Measurements from ENCODE around the gene HYCC1.
"Not testable (repeated sequence)": the region's sequence is repeated elsewhere in the genome, so short reads cannot be mapped to it uniquely, and the experiment has no call there.

Gene HYCC1

GRCh38 chr7:23013715-23014649, at the start of gene HYCC1:
Gene HYCC1, minus strand, starts transcription at chr7:23014130. Its CDS starts 23,019 bp downstream, at chr7:22991111.
- peak; percentile 99 for DNase-seq (ENCODE audit: low spot score)

GRCh38 chr7:23062452-23062851, 48.5 kb upstream of the HYCC1 start:
- DNase-seq (ENCODE audit: low spot score): no peak

- DNase-seq (ENCODE audit: low spot score): no peak
Measured at GRCh38 chr7:23061327-23061726, 47.4 kb upstream of the HYCC1 start.

GRCh38 chr7:23058408-23059096, 44.6 kb upstream of the HYCC1 start:
- no peak for DNase-seq (ENCODE audit: low spot score)

GRCh38 chr7:23055582-23056178, 41.8 kb upstream of the HYCC1 start:
- peak; percentile 74 for DNase-seq (ENCODE audit: low spot score)

- not testable (repeated sequence) for DNase-seq (ENCODE audit: low spot score)
Measured at GRCh38 chr7:23051124-23051485, 37.2 kb upstream of the HYCC1 start.

GRCh38 chr7:23046336-23046735, 32.4 kb upstream of the HYCC1 start:
- DNase-seq (ENCODE audit: low spot score): not testable (repeated sequence)

- not testable (repeated sequence) for DNase-seq (ENCODE audit: low spot score)
Measured at GRCh38 chr7:23045086-23045485, 31.2 kb upstream of the HYCC1 start.

- DNase-seq (ENCODE audit: low spot score): no peak
Measured at GRCh38 chr7:23044581-23044980, 30.7 kb upstream of the HYCC1 start.

GRCh38 chr7:23043441-23043840, 29.5 kb upstream of the HYCC1 start:
- no peak for DNase-seq (ENCODE audit: low spot score)

GRCh38 chr7:23039674-23040073, 25.7 kb upstream of the HYCC1 start:
- not testable (repeated sequence) for DNase-seq (ENCODE audit: low spot score)

- DNase-seq (ENCODE audit: low spot score): not testable (repeated sequence)
Measured at GRCh38 chr7:23035542-23036371, 21.8 kb upstream of the HYCC1 start.

GRCh38 chr7:23027261-23027660, 13.3 kb upstream of the HYCC1 start:
- DNase-seq (ENCODE audit: low spot score): no peak

- no peak for DNase-seq (ENCODE audit: low spot score)
Measured at GRCh38 chr7:23026164-23026563, 12.2 kb upstream of the HYCC1 start.

GRCh38 chr7:23024454-23024853, 10.5 kb upstream of the HYCC1 start:
- DNase-seq (ENCODE audit: low spot score): no peak

GRCh38 chr7:23022851-23023250, 8.9 kb upstream of the HYCC1 start:
- no peak for DNase-seq (ENCODE audit: low spot score)

GRCh38 chr7:23022258-23022769, 8.4 kb upstream of the HYCC1 start:
- DNase-seq (ENCODE audit: low spot score): no peak

GRCh38 chr7:23021596-23021995, 7.7 kb upstream of the HYCC1 start:
- DNase-seq (ENCODE audit: low spot score): no peak

- DNase-seq (ENCODE audit: low spot score): peak; percentile 34
Measured at GRCh38 chr7:23020742-23021401, 6.9 kb upstream of the HYCC1 start.

GRCh38 chr7:23018750-23019149, 4.8 kb upstream of the HYCC1 start:
- no peak for DNase-seq (ENCODE audit: low spot score)

- DNase-seq (ENCODE audit: low spot score): no peak
Measured at GRCh38 chr7:23017309-23017708, 3.4 kb upstream of the HYCC1 start.
